HEK293 (cell line): ENCODE data around the gene MMS19.

ENCODE experiments used
- CTCF ChIA-PET: fragments of 350-600 bp; formaldehyde crosslinking; extraction: SDS; loops from one replicate; lab custom pipeline; 2021; ENCODE audit warnings: antibody characterized with exemption; lab: Yijun Ruan, JAX
- POLR2A ChIA-PET: fragments of 300-600 bp; formaldehyde crosslinking; extraction: SDS; loops from one replicate; lab custom pipeline; 2020; ENCODE audit warnings: antibody characterized with exemption, inconsistent platforms; lab: Yijun Ruan, JAX
- H3K27ac ChIP-seq: fragments of 200-500 bp; sonication (Bioruptor generic); 2 replicates; pipeline ENCODE4 v1.5.1; 2014; ENCODE audit warnings: low read depth, low read length, control low read depth, inconsistent platforms; ENCODE audit errors: extremely low read depth
- H3K36me3 ChIP-seq, 2 experiments: fragments of 200-500 bp in 1 of 2; sonication (Bioruptor generic) in 1 of 2; 1 replicate in 1 of 2; 2 replicates in 1 of 2; pipeline ENCODE4 v1.5.1; 2014 to 2017; ENCODE audit warnings: inconsistent platforms in 2 of 2, low read length in 2 of 2; ENCODE audit not compliant: control insufficient read depth in 2 of 2, insufficient read depth in 1 of 2
- H3K4me1 ChIP-seq: fragments of 200-500 bp; sonication (Bioruptor generic); 2 replicates; pipeline ENCODE4 v1.5.1; 2014; ENCODE audit warnings: mild to moderate bottlenecking, low read length, inconsistent platforms; ENCODE audit not compliant: control insufficient read depth, insufficient read depth
- H3K4me3 ChIP-seq: 2 replicates; pipeline ENCODE4 v1.5.1; 2011; ENCODE audit warnings: low read depth, mild to moderate bottlenecking, control low read depth, low read length, moderate library complexity
- H3K9me3 ChIP-seq: fragments of 200-500 bp; sonication (Bioruptor generic); 2 replicates; pipeline ENCODE4 v1.5.1; 2014; ENCODE audit warnings: low read depth, low read length, inconsistent platforms; ENCODE audit not compliant: control insufficient read depth, insufficient read depth
- INSM2 ChIP-seq: fragments of 450-650 bp; formaldehyde crosslinking; IDR thresholded peaks from 2 replicates; pipeline ENCODE4 v1.5.1; 2016; ENCODE audit warnings: missing biosample characterization, missing genetic modification characterization
- TCF7L2 ChIP-seq: IDR thresholded peaks from 2 replicates; pipeline ENCODE4 v1.6.1; 2011; ENCODE audit warnings: low read depth, mild to moderate bottlenecking, inconsistent platforms, low read length, moderate library complexity, borderline replicate concordance
- TRIM28 ChIP-seq: IDR thresholded peaks from 2 replicates; pipeline ENCODE4 v1.6.1; 2011; ENCODE audit warnings: low read length, control low read depth, borderline replicate concordance
- ZBTB17 ChIP-seq: fragments of 450-650 bp; formaldehyde crosslinking; IDR thresholded peaks from 2 replicates; pipeline ENCODE4 v1.5.1; 2016; ENCODE audit warnings: missing biosample characterization, missing genetic modification characterization
- ZNF140 ChIP-seq: fragments of 450-650 bp; formaldehyde crosslinking; IDR thresholded peaks from 2 replicates; pipeline ENCODE4 v1.5.1; 2016; ENCODE audit warnings: missing biosample characterization, missing genetic modification characterization
- ZNF174 ChIP-seq: fragments of 450-650 bp; formaldehyde crosslinking; IDR thresholded peaks from 2 replicates; pipeline ENCODE4 v1.5.0; 2017; ENCODE audit warnings: missing biosample characterization, mild to moderate bottlenecking, missing genetic modification characterization
- ZNF18 ChIP-seq: fragments of 450-650 bp; formaldehyde crosslinking; IDR thresholded peaks from 2 replicates; pipeline ENCODE4 v1.5.1; 2016; ENCODE audit warnings: missing biosample characterization, missing genetic modification characterization
- ZNF24 ChIP-seq: fragments of 450-650 bp; formaldehyde crosslinking; IDR thresholded peaks from 2 replicates; pipeline ENCODE4 v1.5.1; 2016; ENCODE audit warnings: missing biosample characterization, missing genetic modification characterization
- ZNF311 ChIP-seq: fragments of 450-650 bp; formaldehyde crosslinking; IDR thresholded peaks from 2 replicates; pipeline ENCODE4 v1.5.1; 2017; ENCODE audit warnings: missing biosample characterization, missing genetic modification characterization, borderline replicate concordance
- ZNF449 ChIP-seq: fragments of 450-650 bp; formaldehyde crosslinking; IDR thresholded peaks from 2 replicates; pipeline ENCODE4 v1.5.1; 2017; ENCODE audit warnings: missing biosample characterization, mild to moderate bottlenecking, missing genetic modification characterization, moderate library complexity
- ZNF585B ChIP-seq: fragments of 450-650 bp; formaldehyde crosslinking; IDR thresholded peaks from 2 replicates; pipeline ENCODE4 v1.5.1; 2016; ENCODE audit warnings: missing biosample characterization, missing genetic modification characterization
- ZNF639 ChIP-seq: fragments of 450-650 bp; formaldehyde crosslinking; IDR thresholded peaks from 2 replicates; pipeline ENCODE4 v1.5.1; 2016; ENCODE audit warnings: missing biosample characterization, missing genetic modification characterization
- ZNF792 ChIP-seq: fragments of 450-650 bp; formaldehyde crosslinking; IDR thresholded peaks from 2 replicates; pipeline ENCODE4 v1.5.1; 2016; ENCODE audit warnings: missing biosample characterization, missing genetic modification characterization
- TF ChIP-seq, protein P1 (sequence below): fragments of 450-650 bp; formaldehyde crosslinking; conservative IDR thresholded peaks from 2 replicates; pipeline ENCODE4 v1.5.1; 2016; ENCODE audit warnings: low read depth, missing biosample characterization, missing genetic modification characterization
- TF ChIP-seq, protein P2 (sequence below): fragments of 450-650 bp; formaldehyde crosslinking; IDR thresholded peaks from 2 replicates; pipeline ENCODE4 v1.5.1; 2017; ENCODE audit warnings: missing biosample characterization, missing genetic modification characterization
- TF ChIP-seq, protein P3 (sequence below): fragments of 450-650 bp; formaldehyde crosslinking; IDR thresholded peaks from 2 replicates; pipeline ENCODE4 v1.5.1; 2016; ENCODE audit warnings: missing biosample characterization, missing genetic modification characterization, borderline replicate concordance

The MMS19 gene

DNA sequence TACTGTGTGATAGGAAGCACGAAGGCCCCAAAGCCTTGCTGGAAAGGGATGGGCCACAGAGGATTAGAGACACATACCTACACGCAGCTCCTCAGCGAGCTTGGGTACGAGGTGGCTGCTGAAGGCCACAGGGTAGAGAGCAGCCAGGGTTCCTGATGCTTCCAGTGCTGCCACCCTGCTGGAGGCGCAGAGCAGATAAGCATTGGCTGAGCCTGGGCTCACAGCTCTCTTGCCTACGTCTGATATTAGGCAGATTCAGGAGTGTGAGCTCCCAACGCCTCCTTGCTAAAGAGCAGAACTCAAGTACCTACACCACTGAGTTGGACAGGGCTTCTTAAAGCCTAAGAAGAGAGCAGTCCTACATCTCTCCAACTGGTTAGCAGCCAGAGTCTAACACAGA, 32.2 kb downstream of the MMS19 start:
- CTCF ChIA-PET = interaction anchor here (1.2 to 8.2 kb wide), 6 partner anchors 10 to 147 kb away, joined by 4 to 81 read pairs (median 12); no protein-coding TSS in a partner anchor
- TF ChIP-seq ZNF311 (tag by site-specific recombination) = no peak
- no peak for TF ChIP-seq ZBTB17 (tag by site-specific recombination)
- TF ChIP-seq ZNF449 (tag by site-specific recombination) = no peak
- no peak for TF ChIP-seq ZNF585B
- TF ChIP-seq ZNF639 (tag by site-specific recombination) = no peak
- TF ChIP-seq, protein P1, sequence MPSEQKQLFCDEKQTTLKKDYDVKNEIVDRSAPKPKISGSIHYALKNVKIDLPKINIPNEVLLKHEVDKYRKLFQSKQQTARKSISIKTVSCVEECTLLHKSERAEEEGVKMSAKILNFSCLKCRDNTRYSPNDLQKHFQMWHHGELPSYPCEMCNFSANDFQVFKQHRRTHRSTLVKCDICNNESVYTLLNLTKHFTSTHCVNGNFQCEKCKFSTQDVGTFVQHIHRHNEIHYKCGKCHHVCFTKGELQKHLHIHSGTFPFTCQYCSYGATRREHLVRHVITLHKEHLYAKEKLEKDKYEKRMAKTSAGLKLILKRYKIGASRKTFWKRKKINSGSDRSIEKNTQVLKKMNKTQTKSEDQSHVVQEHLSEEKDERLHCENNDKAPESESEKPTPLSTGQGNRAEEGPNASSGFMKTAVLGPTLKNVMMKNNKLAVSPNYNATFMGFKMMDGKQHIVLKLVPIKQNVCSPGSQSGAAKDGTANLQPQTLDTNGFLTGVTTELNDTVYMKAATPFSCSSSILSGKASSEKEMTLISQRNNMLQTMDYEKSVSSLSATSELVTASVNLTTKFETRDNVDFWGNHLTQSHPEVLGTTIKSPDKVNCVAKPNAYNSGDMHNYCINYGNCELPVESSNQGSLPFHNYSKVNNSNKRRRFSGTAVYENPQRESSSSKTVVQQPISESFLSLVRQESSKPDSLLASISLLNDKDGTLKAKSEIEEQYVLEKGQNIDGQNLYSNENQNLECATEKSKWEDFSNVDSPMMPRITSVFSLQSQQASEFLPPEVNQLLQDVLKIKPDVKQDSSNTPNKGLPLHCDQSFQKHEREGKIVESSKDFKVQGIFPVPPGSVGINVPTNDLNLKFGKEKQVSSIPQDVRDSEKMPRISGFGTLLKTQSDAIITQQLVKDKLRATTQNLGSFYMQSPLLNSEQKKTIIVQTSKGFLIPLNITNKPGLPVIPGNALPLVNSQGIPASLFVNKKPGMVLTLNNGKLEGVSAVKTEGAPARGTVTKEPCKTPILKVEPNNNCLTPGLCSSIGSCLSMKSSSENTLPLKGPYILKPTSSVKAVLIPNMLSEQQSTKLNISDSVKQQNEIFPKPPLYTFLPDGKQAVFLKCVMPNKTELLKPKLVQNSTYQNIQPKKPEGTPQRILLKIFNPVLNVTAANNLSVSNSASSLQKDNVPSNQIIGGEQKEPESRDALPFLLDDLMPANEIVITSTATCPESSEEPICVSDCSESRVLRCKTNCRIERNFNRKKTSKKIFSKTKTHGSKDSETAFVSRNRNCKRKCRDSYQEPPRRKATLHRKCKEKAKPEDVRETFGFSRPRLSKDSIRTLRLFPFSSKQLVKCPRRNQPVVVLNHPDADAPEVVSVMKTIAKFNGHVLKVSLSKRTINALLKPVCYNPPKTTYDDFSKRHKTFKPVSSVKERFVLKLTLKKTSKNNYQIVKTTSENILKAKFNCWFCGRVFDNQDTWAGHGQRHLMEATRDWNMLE = no peak
- no peak for TF ChIP-seq ZNF140 (tag by site-specific recombination)
- POLR2A ChIA-PET = interaction anchor here (1.0 to 1.6 kb wide), 2 partner anchors 12 to 31 kb away, joined by 3 to 4 read pairs; no protein-coding TSS in a partner anchor

GRCh38 chr10:97464226-97464625, 34.0 kb downstream of the MMS19 start:
- Histone ChIP-seq H3K4me3 (no peak overlapping the region), H3K27ac (no peak overlapping the region), H3K9me3 (no peaks in the 10 kb centered on the region), H3K4me1 (no peaks in the 10 kb centered on the region), H3K36me3 (peaks cover 50 to 96% of the 10 kb centered on the region in 2 experiments)
- ChIA-PET POLR2A (no interaction called here), CTCF (interaction anchor here (0.5 to 8.2 kb wide), 20 partner anchors 10 to 429 kb away, joined by 3 to 81 read pairs (median 5); partner anchors contain the start of gene PI4K2A)
- TF ChIP-seq TRIM28 = no peak
- no peak for TF ChIP-seq TCF7L2
- TF ChIP-seq, protein P2, sequence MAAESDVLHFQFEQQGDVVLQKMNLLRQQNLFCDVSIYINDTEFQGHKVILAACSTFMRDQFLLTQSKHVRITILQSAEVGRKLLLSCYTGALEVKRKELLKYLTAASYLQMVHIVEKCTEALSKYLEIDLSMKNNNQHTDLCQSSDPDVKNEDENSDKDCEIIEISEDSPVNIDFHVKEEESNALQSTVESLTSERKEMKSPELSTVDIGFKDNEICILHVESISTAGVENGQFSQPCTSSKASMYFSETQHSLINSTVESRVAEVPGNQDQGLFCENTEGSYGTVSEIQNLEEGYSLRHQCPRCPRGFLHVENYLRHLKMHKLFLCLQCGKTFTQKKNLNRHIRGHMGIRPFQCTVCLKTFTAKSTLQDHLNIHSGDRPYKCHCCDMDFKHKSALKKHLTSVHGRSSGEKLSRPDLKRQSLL (tag by site-specific recombination) = no peak
- no peak for TF ChIP-seq ZNF174 (tag by site-specific recombination)
- TF ChIP-seq ZNF792 (tag by site-specific recombination) = no peak
- no peak for TF ChIP-seq ZNF18 (tag by site-specific recombination)
- no peak for TF ChIP-seq ZNF24 (tag by site-specific recombination)
- TF ChIP-seq, protein P3, sequence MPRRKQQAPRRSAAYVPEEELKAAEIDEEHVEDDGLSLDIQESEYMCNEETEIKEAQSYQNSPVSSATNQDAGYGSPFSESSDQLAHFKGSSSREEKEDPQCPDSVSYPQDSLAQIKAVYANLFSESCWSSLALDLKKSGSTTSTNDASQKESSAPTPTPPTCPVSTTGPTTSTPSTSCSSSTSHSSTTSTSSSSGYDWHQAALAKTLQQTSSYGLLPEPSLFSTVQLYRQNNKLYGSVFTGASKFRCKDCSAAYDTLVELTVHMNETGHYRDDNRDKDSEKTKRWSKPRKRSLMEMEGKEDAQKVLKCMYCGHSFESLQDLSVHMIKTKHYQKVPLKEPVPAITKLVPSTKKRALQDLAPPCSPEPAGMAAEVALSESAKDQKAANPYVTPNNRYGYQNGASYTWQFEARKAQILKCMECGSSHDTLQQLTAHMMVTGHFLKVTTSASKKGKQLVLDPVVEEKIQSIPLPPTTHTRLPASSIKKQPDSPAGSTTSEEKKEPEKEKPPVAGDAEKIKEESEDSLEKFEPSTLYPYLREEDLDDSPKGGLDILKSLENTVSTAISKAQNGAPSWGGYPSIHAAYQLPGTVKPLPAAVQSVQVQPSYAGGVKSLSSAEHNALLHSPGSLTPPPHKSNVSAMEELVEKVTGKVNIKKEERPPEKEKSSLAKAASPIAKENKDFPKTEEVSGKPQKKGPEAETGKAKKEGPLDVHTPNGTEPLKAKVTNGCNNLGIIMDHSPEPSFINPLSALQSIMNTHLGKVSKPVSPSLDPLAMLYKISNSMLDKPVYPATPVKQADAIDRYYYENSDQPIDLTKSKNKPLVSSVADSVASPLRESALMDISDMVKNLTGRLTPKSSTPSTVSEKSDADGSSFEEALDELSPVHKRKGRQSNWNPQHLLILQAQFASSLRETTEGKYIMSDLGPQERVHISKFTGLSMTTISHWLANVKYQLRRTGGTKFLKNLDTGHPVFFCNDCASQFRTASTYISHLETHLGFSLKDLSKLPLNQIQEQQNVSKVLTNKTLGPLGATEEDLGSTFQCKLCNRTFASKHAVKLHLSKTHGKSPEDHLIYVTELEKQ = no peak
- no peak for TF ChIP-seq INSM2 (tag by site-specific recombination)

More for the DNA sequence above, 32.2 kb downstream of the MMS19 start:
- Histone ChIP-seq H3K36me3 (peaks cover 57 to 96% of the 10 kb centered on the region in 2 experiments), H3K4me3 (no peak overlapping the region), H3K27ac (no peak overlapping the region), H3K4me1 (no peaks in the 10 kb centered on the region), H3K9me3 (no peaks in the 10 kb centered on the region)
